Measurements from ENCODE around the gene DCAF12L2.

Gene DCAF12L2

DNA sequence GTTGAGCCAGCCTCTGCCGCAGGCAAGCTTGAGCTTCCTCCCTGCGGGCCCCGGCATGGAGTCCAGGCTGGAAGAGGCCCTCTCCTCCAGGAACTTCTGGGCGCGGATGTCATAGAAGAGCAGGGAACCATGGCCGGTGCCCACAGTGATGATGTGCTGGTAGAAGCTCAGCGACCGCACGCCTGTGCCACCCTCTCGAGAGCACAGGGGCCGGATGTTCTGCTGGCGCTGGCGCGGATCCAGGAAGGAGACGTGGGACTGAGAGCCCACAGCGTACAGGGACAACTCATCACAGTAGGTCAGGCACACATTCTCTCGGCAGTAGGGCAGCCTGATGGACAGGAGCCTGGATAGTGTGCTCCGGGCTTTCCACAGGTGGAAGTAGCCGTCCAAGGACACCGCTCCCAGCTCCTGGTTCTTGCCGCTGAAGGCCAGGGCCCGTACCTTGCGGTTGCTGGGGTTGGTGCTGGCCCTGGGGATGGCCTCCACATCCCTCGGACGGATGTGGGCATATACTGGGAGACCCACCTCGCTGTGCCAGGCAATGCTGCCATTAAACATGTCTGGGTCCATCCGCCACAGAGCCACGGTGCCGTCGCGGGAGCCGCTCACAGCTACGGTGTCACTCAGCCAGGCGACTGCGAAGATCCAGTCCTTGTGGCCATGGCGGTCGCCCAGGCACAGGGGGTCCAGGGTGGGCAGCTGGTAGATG lies 1.2 kb downstream of the DCAF12L2 start:
- Mint-ChIP-seq H3K36me3 (ENCODE audit: low read depth) (peaks cover 8% of the 10 kb centered on the region), H3K27me3 (ENCODE audit: low read depth, poor library complexity) (peaks cover 23% of the 10 kb centered on the region), H3K27ac (no peak overlapping the region), H3K9me3 (peaks cover 14% of the 10 kb centered on the region), H3K4me3 (peak overlapping the region; percentile 13), H3K4me1 (no peaks in the 10 kb centered on the region)
- no peak for DNase-seq
- TF ChIP-seq, protein P1, sequence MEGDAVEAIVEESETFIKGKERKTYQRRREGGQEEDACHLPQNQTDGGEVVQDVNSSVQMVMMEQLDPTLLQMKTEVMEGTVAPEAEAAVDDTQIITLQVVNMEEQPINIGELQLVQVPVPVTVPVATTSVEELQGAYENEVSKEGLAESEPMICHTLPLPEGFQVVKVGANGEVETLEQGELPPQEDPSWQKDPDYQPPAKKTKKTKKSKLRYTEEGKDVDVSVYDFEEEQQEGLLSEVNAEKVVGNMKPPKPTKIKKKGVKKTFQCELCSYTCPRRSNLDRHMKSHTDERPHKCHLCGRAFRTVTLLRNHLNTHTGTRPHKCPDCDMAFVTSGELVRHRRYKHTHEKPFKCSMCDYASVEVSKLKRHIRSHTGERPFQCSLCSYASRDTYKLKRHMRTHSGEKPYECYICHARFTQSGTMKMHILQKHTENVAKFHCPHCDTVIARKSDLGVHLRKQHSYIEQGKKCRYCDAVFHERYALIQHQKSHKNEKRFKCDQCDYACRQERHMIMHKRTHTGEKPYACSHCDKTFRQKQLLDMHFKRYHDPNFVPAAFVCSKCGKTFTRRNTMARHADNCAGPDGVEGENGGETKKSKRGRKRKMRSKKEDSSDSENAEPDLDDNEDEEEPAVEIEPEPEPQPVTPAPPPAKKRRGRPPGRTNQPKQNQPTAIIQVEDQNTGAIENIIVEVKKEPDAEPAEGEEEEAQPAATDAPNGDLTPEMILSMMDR (IDR thresholded peaks at IDR 0.05), result no peak

DNA sequence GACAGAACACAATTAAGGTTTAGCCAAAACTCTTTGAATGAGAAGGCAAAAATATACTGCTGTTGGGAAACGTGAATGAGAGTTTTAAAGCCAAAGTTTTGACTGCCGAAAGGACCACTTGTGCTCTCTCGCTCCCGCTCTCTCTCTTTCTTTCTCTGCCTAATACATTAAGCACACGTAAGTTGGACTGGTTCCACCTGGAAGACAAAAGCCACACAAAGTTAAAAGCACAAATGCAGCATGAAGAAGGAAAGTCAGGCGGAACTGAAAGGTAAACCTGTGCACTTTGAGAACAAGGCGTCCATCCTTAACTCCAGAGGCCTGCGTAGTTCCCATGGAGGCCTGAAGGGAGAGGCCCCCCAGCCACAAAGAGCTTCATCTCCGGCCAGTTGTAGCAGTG lies 1.9 kb downstream of the DCAF12L2 start:
- peaks cover 8% of the 10 kb centered on the region for H3K36me3 Mint-ChIP-seq (ENCODE audit: low read depth)
- H3K4me1 Mint-ChIP-seq, result no peaks in the 10 kb centered on the region
- TF ChIP-seq, protein P1 (IDR thresholded peaks at IDR 0.05), result no peak
- H3K27ac Mint-ChIP-seq, result no peak overlapping the region
- peaks cover 14% of the 10 kb centered on the region for H3K9me3 Mint-ChIP-seq
- H3K27me3 Mint-ChIP-seq (ENCODE audit: low read depth, poor library complexity), result peaks cover 23% of the 10 kb centered on the region
- no peak for DNase-seq
- peak overlapping the region; percentile 13 for H3K4me3 Mint-ChIP-seq

DNA sequence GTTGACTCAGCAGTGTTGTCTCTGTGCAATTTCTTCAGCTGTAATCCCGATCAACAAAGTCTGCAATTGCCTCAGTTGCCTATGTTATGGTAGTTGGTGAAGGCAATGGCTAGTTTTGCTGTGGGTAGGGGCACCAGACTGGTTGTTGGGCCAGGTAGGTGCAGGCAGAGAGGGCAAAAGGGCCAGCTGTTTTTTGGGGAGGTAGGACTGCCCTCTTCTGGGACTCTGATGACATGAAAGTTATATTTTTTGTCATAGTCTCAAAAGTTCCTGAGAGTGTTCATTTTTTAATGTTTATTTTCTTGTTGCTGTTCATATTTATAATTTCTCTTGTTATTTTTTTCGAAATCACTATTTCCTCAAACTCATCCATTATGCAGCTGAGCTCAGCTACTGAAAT lies 25.1 kb downstream of the DCAF12L2 start:
- TF ChIP-seq, protein P1 (IDR thresholded peaks at IDR 0.05), result no peak
- no peak overlapping the region for H3K4me3 Mint-ChIP-seq
- DNase-seq, result no peak
- no peak overlapping the region for H3K27ac Mint-ChIP-seq
- peaks cover 4% of the 10 kb centered on the region for H3K27me3 Mint-ChIP-seq (ENCODE audit: low read depth, poor library complexity)
- H3K9me3 Mint-ChIP-seq, result peaks cover 52% of the 10 kb centered on the region
- H3K4me1 Mint-ChIP-seq, result no peaks in the 10 kb centered on the region
- H3K36me3 Mint-ChIP-seq (ENCODE audit: low read depth), result no peaks in the 10 kb centered on the region

DNA sequence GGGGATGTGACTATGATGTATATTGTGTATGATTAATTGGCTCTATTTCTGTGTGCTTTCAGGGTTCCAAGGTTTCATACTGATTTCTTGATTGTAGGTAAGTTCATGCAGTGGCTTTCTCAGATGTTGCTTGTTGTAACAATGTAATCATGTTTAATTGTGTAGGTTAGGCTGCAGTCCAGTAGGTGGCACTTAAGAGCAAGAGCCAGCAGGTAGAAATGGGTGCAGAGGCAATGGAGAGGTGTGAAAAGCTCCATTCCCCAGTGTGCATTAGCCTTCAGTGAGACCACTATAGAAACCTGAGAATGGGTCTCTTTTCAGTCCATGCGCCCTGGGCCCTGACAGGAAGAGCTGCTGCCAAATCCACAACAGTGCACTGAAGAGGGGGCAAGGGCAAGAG lies 28.2 kb downstream of the DCAF12L2 start:
- H3K27me3 Mint-ChIP-seq (ENCODE audit: low read depth, poor library complexity), result peaks cover 4% of the 10 kb centered on the region

DNA sequence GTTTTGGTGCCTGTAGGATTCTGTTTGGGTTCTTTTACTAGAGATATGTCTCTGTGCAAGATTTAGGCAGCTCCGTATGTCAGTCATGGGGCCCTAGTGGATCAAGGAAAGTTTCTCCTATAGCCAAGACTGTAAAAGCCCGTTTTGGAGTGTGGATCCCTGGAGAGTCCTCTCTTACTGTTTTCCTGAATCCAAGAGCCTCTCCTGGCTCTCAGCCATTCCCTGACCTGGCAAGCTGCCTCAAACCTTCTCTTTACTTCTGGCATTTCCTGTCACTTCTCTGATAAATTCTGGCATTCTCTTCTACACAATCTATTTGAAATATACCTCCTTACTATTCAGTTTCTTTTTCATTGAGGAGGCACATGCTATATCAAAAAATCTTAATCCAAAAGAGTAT lies 41.4 kb downstream of the DCAF12L2 start:
- Mint-ChIP-seq H3K9me3 (peaks cover 7% of the 10 kb centered on the region), H3K36me3 (ENCODE audit: low read depth) (no peaks in the 10 kb centered on the region), H3K4me3 (no peak overlapping the region), H3K27ac (no peak overlapping the region), H3K27me3 (ENCODE audit: low read depth, poor library complexity) (no peaks in the 10 kb centered on the region), H3K4me1 (no peaks in the 10 kb centered on the region)
- TF ChIP-seq, protein P1 (IDR thresholded peaks at IDR 0.05), result no peak
- no peak for DNase-seq

More for the DNA sequence above, 28.2 kb downstream of the DCAF12L2 start:
- Mint-ChIP-seq H3K4me1 (no peaks in the 10 kb centered on the region), H3K27ac (no peak overlapping the region), H3K4me3 (no peak overlapping the region), H3K9me3 (peaks cover 49% of the 10 kb centered on the region), H3K36me3 (ENCODE audit: low read depth) (no peaks in the 10 kb centered on the region)
- TF ChIP-seq, protein P1 (IDR thresholded peaks at IDR 0.05), result peak; percentile 12
- DNase-seq, result no peak
